GM06990 (cell line): ENCODE results near the gene EZR.
A peak's percentile ranks its signal among the peaks of the same experiment; 100 is the strongest.

Source experiments
- DNase-seq: peaks from one replicate; pipeline ENCODE4 v3.0.0-alpha.2; 2011; ENCODE audit not compliant: insufficient read length; ENCODE audit errors: extremely low read depth
- H3K27me3 ChIP-seq: replicated peaks from 2 replicates; pipeline ENCODE4 v1.6.0; 2011; ENCODE audit warnings: low read length; ENCODE audit not compliant: control insufficient read depth, insufficient read depth
- H3K36me3 ChIP-seq: 2 replicates; pipeline ENCODE4 v1.5.1; 2011; ENCODE audit warnings: low read length; ENCODE audit not compliant: control insufficient read depth, insufficient read depth
- H3K4me3 ChIP-seq: replicated peaks from 2 replicates; pipeline ENCODE4 v1.5.1; 2011; ENCODE audit warnings: low read depth, mild to moderate bottlenecking, control low read depth, low read length
- CTCF ChIP-seq: IDR thresholded peaks from 2 replicates; pipeline ENCODE4 v1.5.1; 2011; ENCODE audit warnings: low read length, control low read depth, mild to moderate bottlenecking, inconsistent platforms; ENCODE audit not compliant: insufficient read depth, poor library complexity, severe bottlenecking

EZR gene

GRCh38 chr6:158725704-158726103 lies 93.5 kb downstream of the EZR start:
- no peak overlapping the region for H3K4me3 ChIP-seq
- no peaks in the 10 kb centered on the region for H3K36me3 ChIP-seq
- TF ChIP-seq CTCF: no peak
- DNase-seq: no peak
- no peaks in the 10 kb centered on the region for H3K27me3 ChIP-seq

GRCh38 chr6:158722176-158722729 lies 96.9 kb downstream of the EZR start:
- H3K27me3 ChIP-seq: no peaks in the 10 kb centered on the region
- TF ChIP-seq CTCF: no peak
- no peak overlapping the region for H3K4me3 ChIP-seq
- H3K36me3 ChIP-seq: no peaks in the 10 kb centered on the region; the same call in none of the 2 replicates
- no peak for DNase-seq

GRCh38 chr6:158718461-158719046 lies 100.6 kb downstream of the EZR start:
- no peak overlapping the region for H3K4me3 ChIP-seq
- H3K27me3 ChIP-seq: no peaks in the 10 kb centered on the region
- TF ChIP-seq CTCF: peak; percentile 65
- DNase-seq: no peak
- no peaks in the 10 kb centered on the region; the same call in none of the 2 replicates for H3K36me3 ChIP-seq

- TF ChIP-seq CTCF: no peak
- Histone ChIP-seq H3K4me3 (no peak overlapping the region), H3K36me3 (no peaks in the 10 kb centered on the region; the same call in none of the 2 replicates), H3K27me3 (no peaks in the 10 kb centered on the region)
- peak; percentile 69 for DNase-seq
Measured at GRCh38 chr6:158717341-158718330, 101.5 kb downstream of the EZR start.
